Measurements from ENCODE around the gene SHISAL2A. TPM values are rescaled to one million over a fixed set of nuclear protein-coding genes. Genes with fewer than 3 reads are reported as not detected.

Gene SHISAL2A
- total and polyA plus RNA-seq, 2 of the 13 experiments (the other 11 are each of a cell fraction or from before 2014, with no cell fraction given): not detected

DNA sequence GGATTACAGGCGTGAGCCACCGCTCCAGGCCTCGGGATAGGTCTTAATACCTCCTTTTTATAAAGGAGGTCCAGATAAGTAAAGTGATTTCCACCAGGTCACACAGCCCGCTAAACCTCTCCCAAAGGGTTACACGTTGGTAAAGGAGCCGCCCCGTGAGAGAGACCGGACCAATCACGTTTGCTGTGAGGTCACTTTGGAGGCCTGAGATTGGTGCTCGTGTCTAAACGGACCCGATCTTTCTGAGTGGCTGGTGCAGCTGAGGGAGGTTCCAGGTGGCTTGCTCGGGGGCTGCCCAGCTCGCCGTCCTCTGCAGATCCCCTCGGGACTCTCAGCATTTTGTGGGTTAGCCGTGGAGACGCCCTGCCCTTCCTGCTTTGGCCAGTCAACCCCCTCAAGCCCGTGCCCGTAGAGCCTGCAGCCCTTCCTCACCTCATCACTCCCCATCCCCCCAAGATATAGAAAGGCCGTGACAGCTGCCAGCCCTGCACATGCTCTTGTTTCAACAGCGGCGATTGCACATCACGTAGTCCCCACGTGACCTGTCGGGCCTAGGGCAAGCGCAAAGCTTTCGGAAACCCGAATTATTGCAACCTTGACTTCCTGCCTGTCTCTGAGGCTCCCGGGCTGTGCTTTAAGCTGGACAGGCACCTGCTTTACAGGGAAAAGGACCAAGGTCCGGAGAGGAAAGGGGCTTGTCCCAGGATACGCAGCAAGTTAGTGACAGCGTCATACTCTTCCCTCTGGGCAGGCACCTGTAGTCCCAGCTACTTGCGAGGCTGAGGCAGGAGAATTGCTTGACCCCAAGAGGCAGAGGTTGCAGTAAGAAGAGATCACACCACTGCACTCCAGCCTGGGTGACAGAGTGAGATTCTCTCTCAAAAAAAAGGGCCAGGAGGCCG, 70.2 kb downstream of the SHISAL2A start (continued):
- TF ChIP-seq ZNF710 (CRISPR knock-in tag; IDR thresholded peaks at IDR 0.05; ENCODE audit: borderline replicate concordance) (no peak; the same call in 1 of the 2 replicates), ZKSCAN1 (IDR thresholded peaks at IDR 0.05; ENCODE audit: low read length) (no peak), ZNF33A (CRISPR knock-in tag; IDR thresholded peaks at IDR 0.05; ENCODE audit: borderline replicate concordance) (no peak), ZNF703 (CRISPR knock-in tag; IDR thresholded peaks at IDR 0.05; ENCODE audit: borderline replicate concordance) (peak; percentile 51; the same call in 1 of the 2 replicates), ZNF33B (CRISPR knock-in tag; IDR thresholded peaks at IDR 0.05) (peak; percentile 94), MEIS2 (CRISPR knock-in tag; IDR thresholded peaks at IDR 0.05) (peak; percentile 83), MAFF (IDR thresholded peaks at IDR 0.05; ENCODE audit: low read depth, low read length) (no peak), ZNF468 (CRISPR knock-in tag; IDR thresholded peaks at IDR 0.05) (no peak), NRL (CRISPR knock-in tag; IDR thresholded peaks at IDR 0.05; ENCODE audit: borderline replicate concordance) (peak; percentile 96), ZBTB14 (CRISPR knock-in tag; IDR thresholded peaks at IDR 0.05) (no peak), CEBPB (IDR thresholded peaks at IDR 0.05; ENCODE audit: borderline replicate concordance, low read depth, low read length) (peak; percentile 94), ZBTB1 (CRISPR knock-in tag; IDR thresholded peaks at IDR 0.05; ENCODE audit: borderline replicate concordance) (no peak), RAD21 (CRISPR knock-in tag; IDR thresholded peaks at IDR 0.05) (no peak; the same call in 1 of the 2 replicates), POGZ (CRISPR knock-in tag; IDR thresholded peaks at IDR 0.05) (no peak; the same call in 1 of the 2 replicates), TGIF2 (CRISPR knock-in tag; IDR thresholded peaks at IDR 0.05) (peak; percentile 99), ATF7-NPFF (CRISPR knock-in tag; IDR thresholded peaks at IDR 0.05; ENCODE audit: low read depth) (peak; percentile 92), ZBTB7A (CRISPR knock-in tag; IDR thresholded peaks at IDR 0.05) (peak; percentile 87; the same call in 1 of the 2 replicates)
- TF ChIP-seq, protein P1, sequence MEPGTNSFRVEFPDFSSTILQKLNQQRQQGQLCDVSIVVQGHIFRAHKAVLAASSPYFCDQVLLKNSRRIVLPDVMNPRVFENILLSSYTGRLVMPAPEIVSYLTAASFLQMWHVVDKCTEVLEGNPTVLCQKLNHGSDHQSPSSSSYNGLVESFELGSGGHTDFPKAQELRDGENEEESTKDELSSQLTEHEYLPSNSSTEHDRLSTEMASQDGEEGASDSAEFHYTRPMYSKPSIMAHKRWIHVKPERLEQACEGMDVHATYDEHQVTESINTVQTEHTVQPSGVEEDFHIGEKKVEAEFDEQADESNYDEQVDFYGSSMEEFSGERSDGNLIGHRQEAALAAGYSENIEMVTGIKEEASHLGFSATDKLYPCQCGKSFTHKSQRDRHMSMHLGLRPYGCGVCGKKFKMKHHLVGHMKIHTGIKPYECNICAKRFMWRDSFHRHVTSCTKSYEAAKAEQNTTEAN (CRISPR knock-in tag; conservative IDR thresholded peaks at IDR 0.05): peak; percentile 64; the same call in 1 of the 2 replicates
- TF ChIP-seq, protein P2, sequence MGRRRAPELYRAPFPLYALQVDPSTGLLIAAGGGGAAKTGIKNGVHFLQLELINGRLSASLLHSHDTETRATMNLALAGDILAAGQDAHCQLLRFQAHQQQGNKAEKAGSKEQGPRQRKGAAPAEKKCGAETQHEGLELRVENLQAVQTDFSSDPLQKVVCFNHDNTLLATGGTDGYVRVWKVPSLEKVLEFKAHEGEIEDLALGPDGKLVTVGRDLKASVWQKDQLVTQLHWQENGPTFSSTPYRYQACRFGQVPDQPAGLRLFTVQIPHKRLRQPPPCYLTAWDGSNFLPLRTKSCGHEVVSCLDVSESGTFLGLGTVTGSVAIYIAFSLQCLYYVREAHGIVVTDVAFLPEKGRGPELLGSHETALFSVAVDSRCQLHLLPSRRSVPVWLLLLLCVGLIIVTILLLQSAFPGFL (CRISPR knock-in tag; IDR thresholded peaks at IDR 0.05): no peak
- TF ChIP-seq, protein P3, sequence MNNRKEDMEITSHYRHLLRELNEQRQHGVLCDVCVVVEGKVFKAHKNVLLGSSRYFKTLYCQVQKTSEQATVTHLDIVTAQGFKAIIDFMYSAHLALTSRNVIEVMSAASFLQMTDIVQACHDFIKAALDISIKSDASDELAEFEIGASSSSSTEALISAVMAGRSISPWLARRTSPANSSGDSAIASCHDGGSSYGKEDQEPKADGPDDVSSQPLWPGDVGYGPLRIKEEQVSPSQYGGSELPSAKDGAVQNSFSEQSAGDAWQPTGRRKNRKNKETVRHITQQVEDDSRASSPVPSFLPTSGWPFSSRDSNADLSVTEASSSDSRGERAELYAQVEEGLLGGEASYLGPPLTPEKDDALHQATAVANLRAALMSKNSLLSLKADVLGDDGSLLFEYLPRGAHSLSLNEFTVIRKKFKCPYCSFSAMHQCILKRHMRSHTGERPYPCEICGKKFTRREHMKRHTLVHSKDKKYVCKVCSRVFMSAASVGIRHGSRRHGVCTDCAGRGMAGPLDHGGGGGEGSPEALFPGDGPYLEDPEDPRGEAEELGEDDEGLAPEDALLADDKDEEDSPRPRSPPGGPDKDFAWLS (CRISPR knock-in tag; IDR thresholded peaks at IDR 0.05; ENCODE audit: borderline replicate concordance): no peak

Data from HepG2 (cell line).